Stimulated activated CD8-positive, alpha-beta memory T cell treated with anti-CD3 and anti-CD28 coated beads, Interleukin-4, amount 100 ng/mL, for 48 hours (primary cell): ENCODE data around the gene LRRFIP2.

Experiments
- DNase-seq: peaks from one replicate; pipeline ENCODE4 v3.0.0-alpha.2; 2020

Gene LRRFIP2

DNA sequence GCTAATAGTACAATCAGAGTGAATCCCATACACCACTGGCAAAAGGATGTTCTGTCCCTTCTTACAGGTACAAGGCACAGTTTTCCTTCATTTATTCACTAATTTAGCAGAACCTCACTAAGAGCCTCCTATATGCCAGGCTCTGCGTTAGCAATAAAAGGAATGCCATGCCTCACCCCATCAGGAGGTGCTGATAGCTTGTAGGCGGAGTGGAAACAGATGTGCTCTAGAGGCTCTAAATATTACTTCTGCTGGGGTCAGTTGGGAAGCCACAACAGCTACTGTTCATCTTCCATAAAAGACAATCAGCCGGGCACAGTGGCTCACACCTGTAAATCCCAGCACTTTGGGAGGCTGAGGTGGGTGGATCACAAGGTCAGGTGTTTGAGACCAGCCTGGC is 156.7 kb downstream of the LRRFIP2 start:
- DNase-seq: no peak

GRCh38 chr3:37016903-37017302 is 157.5 kb downstream of the LRRFIP2 start:
- DNase-seq: no peak

- no peak for DNase-seq
Measured at GRCh38 chr3:37015642-37016041, 158.7 kb downstream of the LRRFIP2 start.

DNA sequence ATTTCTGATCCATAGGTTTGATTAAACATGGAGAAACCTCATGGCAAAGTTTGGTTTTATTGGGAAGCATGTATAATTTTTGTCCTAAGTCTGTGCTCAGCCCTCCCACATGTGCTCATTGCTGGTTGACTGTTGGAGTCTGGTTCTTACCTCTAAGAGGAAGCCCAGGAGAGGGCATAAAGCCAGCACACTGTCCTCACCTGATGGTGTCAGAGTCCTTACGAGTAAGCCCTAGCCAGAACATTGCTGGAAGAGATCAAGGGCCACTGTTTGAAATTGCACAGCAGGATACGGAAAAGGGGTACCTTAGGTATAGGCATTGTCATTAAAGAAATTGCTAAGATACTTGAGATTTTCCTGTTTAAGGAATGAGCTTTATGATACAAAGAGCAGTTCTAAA is 159.8 kb downstream of the LRRFIP2 start:
- DNase-seq: no peak
